H9 (cell line): ENCODE data around the gene MTMR4. TPM values are rescaled to one million over a fixed set of nuclear protein-coding genes. Genes with fewer than 3 reads are reported as not detected.

Experiments
- DNase-seq: peaks from one replicate; pipeline ENCODE4 v3.0.0-alpha.2; 2017
- H2AFZ ChIP-seq: one replicate; pipeline ENCODE4 v1.6.1; 2013; ENCODE audit warnings: mild to moderate bottlenecking, low read length, control low read depth, moderate library complexity
- H2AK5ac ChIP-seq: 2 replicates; pipeline ENCODE4 v1.6.1; 2013; ENCODE audit warnings: low read length, control low read depth, mixed read lengths; ENCODE audit not compliant: insufficient read length
- H2BK120ac ChIP-seq: one replicate; pipeline ENCODE4 v1.6.1; 2013; ENCODE audit warnings: low read depth, mild to moderate bottlenecking, low read length, control low read depth, inconsistent platforms; ENCODE audit not compliant: poor library complexity, severe bottlenecking
- H2BK12ac ChIP-seq: 2 replicates; pipeline ENCODE4 v1.6.1; 2013; ENCODE audit warnings: low read length, control low read depth, mixed read lengths, low read depth; ENCODE audit not compliant: insufficient read length
- H2BK15ac ChIP-seq: 2 replicates; pipeline ENCODE4 v1.6.1; 2013; ENCODE audit warnings: low read depth, low read length, control low read depth
- H2BK20ac ChIP-seq: one replicate; pipeline ENCODE4 v1.6.1; 2013; ENCODE audit warnings: low read depth, mild to moderate bottlenecking, low read length, control low read depth, inconsistent platforms; ENCODE audit not compliant: poor library complexity, severe bottlenecking
- H2BK5ac ChIP-seq: 2 replicates; pipeline ENCODE4 v1.6.1; 2013; ENCODE audit warnings: low read length, control low read depth, mixed read lengths; ENCODE audit not compliant: insufficient read length
- H3K14ac ChIP-seq: 2 replicates; pipeline ENCODE4 v1.6.1; 2013; ENCODE audit warnings: low read length, control low read depth; ENCODE audit not compliant: insufficient read depth
- H3K18ac ChIP-seq: 2 replicates; pipeline ENCODE4 v1.6.1; 2013; ENCODE audit warnings: low read depth, mild to moderate bottlenecking, mixed read lengths, low read length, control low read depth; ENCODE audit not compliant: insufficient read length
- H3K23ac ChIP-seq: 2 replicates; pipeline ENCODE4 v1.6.1; 2013; ENCODE audit warnings: low read length, control low read depth, mixed read lengths, low read depth; ENCODE audit not compliant: insufficient read length
- H3K23me2 ChIP-seq: 2 replicates; pipeline ENCODE4 v1.6.1; 2013; ENCODE audit warnings: low read depth, mild to moderate bottlenecking, mixed read lengths, low read length, control low read depth; ENCODE audit not compliant: insufficient read length, poor library complexity, severe bottlenecking
- H3K27ac ChIP-seq: 2 replicates; pipeline ENCODE4 v1.5.1; 2013; ENCODE audit warnings: low read length, control low read depth, mixed read lengths, low read depth; ENCODE audit not compliant: insufficient read length
- H3K27me3 ChIP-seq: 2 replicates; pipeline ENCODE4 v1.6.1; 2013; ENCODE audit warnings: low read length, control low read depth, inconsistent platforms; ENCODE audit not compliant: insufficient read depth
- H3K4ac ChIP-seq: 2 replicates; pipeline ENCODE4 v1.6.1; 2013; ENCODE audit warnings: low read depth, mild to moderate bottlenecking, control low read depth, inconsistent platforms, low read length, moderate library complexity
- H3K4me1 ChIP-seq: 2 replicates; pipeline ENCODE4 v1.6.1; 2013; ENCODE audit warnings: low read length, control low read depth, inconsistent platforms; ENCODE audit not compliant: insufficient read depth
- H3K4me2 ChIP-seq: 2 replicates; pipeline ENCODE4 v1.6.1; 2013; ENCODE audit warnings: low read length, control low read depth, mixed read lengths; ENCODE audit not compliant: insufficient read length, insufficient read depth
- H3K56ac ChIP-seq: 2 replicates; pipeline ENCODE4 v1.6.1; 2013; ENCODE audit warnings: low read depth, mild to moderate bottlenecking, mixed read lengths, low read length, control low read depth; ENCODE audit not compliant: insufficient read length
- H3K79me1 ChIP-seq: 2 replicates; pipeline ENCODE4 v1.6.1; 2013; ENCODE audit warnings: low read depth, mild to moderate bottlenecking, moderate library complexity, low read length, control low read depth, inconsistent platforms; ENCODE audit not compliant: insufficient read depth, poor library complexity, severe bottlenecking
- H3K79me2 ChIP-seq: 2 replicates; pipeline ENCODE4 v1.6.1; 2013; ENCODE audit warnings: low read length, control low read depth, inconsistent platforms; ENCODE audit not compliant: insufficient read depth
- H3K9ac ChIP-seq: 2 replicates; pipeline ENCODE4 v1.6.1; 2013; ENCODE audit warnings: low read length, control low read depth, mixed read lengths; ENCODE audit not compliant: insufficient read length; ENCODE audit errors: extremely low read depth
- H3K9me3 ChIP-seq: one replicate; pipeline ENCODE4 v1.6.1; 2013; ENCODE audit warnings: low read depth, low read length, inconsistent platforms; ENCODE audit not compliant: control insufficient read depth
- H3T11ph ChIP-seq: one replicate; pipeline ENCODE4 v1.6.1; 2013; ENCODE audit warnings: mild to moderate bottlenecking, low read length, control low read depth, inconsistent platforms
- H4K20me1 ChIP-seq: one replicate; pipeline ENCODE4 v1.6.1; 2013; ENCODE audit not compliant: control insufficient read depth, insufficient read length, insufficient read depth
- H4K5ac ChIP-seq: 2 replicates; pipeline ENCODE4 v1.6.1; 2013; ENCODE audit warnings: low read depth, mild to moderate bottlenecking, mixed read lengths, low read length, control low read depth; ENCODE audit not compliant: insufficient read length
- H4K8ac ChIP-seq: replicated peaks from 2 replicates; pipeline ENCODE4 v1.6.1; 2013; ENCODE audit warnings: low read length, control low read depth, mixed read lengths, low read depth; ENCODE audit not compliant: insufficient read length
- H4K91ac ChIP-seq: 2 replicates; pipeline ENCODE4 v1.6.1; 2013; ENCODE audit warnings: low read depth, mild to moderate bottlenecking, moderate library complexity, mixed read lengths, low read length, control low read depth; ENCODE audit not compliant: insufficient read length
- H3K27ac Mint-ChIP-seq, 3 experiments: 2 replicates in 2 of 3; 3 replicates in 1 of 3; pipeline ENCODE4 v1.8.0; 2020 to 2021; ENCODE audit warnings: mixed read lengths in 3 of 3, mild to moderate bottlenecking in 1 of 3, moderate library complexity in 1 of 3
- H3K27me3 Mint-ChIP-seq: 2 replicates; pipeline ENCODE4 v1.8.0; 2021; ENCODE audit warnings: low read depth, mild to moderate bottlenecking, moderate library complexity, mixed read lengths
- H3K36me3 Mint-ChIP-seq, 3 experiments: 2 replicates in 2 of 3; 3 replicates in 1 of 3; pipeline ENCODE4 v1.8.0; 2020 to 2021; ENCODE audit warnings: low read depth in 3 of 3, mixed read lengths in 3 of 3; ENCODE audit not compliant: insufficient read depth in 1 of 3
- H3K4me1 Mint-ChIP-seq, 2 experiments: 2 replicates each; pipeline ENCODE4 v1.8.0; 2020; ENCODE audit warnings: mixed read lengths in 2 of 2
- H3K4me3 Mint-ChIP-seq, 2 experiments: 2 replicates in 1 of 2; 3 replicates in 1 of 2; pipeline ENCODE4 v1.8.0; 2020 to 2021; ENCODE audit warnings: mild to moderate bottlenecking in 2 of 2, mixed read lengths in 2 of 2, moderate library complexity in 1 of 2
- H3K9me3 Mint-ChIP-seq, 2 experiments: 2 replicates in 1 of 2; 3 replicates in 1 of 2; pipeline ENCODE4 v1.8.0; 2020; ENCODE audit warnings: mild to moderate bottlenecking in 2 of 2, mixed read lengths in 2 of 2, moderate library complexity in 1 of 2
- CTCF ChIP-seq: fragments of 200-600 bp; sonication (generic); conservative IDR thresholded peaks from 3 replicates; pipeline ENCODE4 v1.8.0; 2021; ENCODE audit warnings: antibody characterized with exemption, mild to moderate bottlenecking
- WGBS: extraction: QIAGEN DNeasy Blood & Tissue Kit; methylation state at CpG from one replicate; pipeline ENCODE4 v1.1.7; 2013; ENCODE audit warnings: missing lambda C conversion rate, low lambda C conversion rate, mixed read lengths; ENCODE audit not compliant: insufficient read length; ENCODE audit errors: extremely low coverage; 5-methylcytosine and 5-hydroxymethylcytosine counted together
- total RNA-seq: library from RNA; stranded (reverse); gene quantifications from 2 replicates; pipeline ENCODE4 v1.2.1, GENCODE V29; 2021

The MTMR4 gene
- total RNA-seq, 1 experiment from 2014 or later = 31.2 TPM

- no peak overlapping the region for H2BK15ac ChIP-seq
- no peaks in the 10 kb centered on the region for H3K4me1 Mint-ChIP-seq
- no peak overlapping the region for H4K8ac ChIP-seq
- no peak overlapping the region for H2BK120ac ChIP-seq
- TF ChIP-seq CTCF = no peak
- H3K27me3 Mint-ChIP-seq = no peaks in the 10 kb centered on the region; the same call in 1 of the 2 replicates
- no peak overlapping the region for H3K56ac ChIP-seq
- no peak overlapping the region for H3K4ac ChIP-seq
- no peaks in the 10 kb centered on the region for H4K20me1 ChIP-seq
- no peak overlapping the region for H3K14ac ChIP-seq
- no peaks in the 10 kb centered on the region for H3K79me2 ChIP-seq
- H4K5ac ChIP-seq = no peak overlapping the region
- no peak overlapping the region for H3K27ac ChIP-seq
- H3K27ac Mint-ChIP-seq = no peak overlapping the region
- DNase-seq = no peak
- H3K4me1 ChIP-seq = no peaks in the 10 kb centered on the region
- H2BK20ac ChIP-seq = no peak overlapping the region
- no peaks in the 10 kb centered on the region for H3K36me3 Mint-ChIP-seq
- no peaks in the 10 kb centered on the region for H3K27me3 ChIP-seq
- H3K9me3 ChIP-seq = no peaks in the 10 kb centered on the region
- H3K79me1 ChIP-seq = no peaks in the 10 kb centered on the region
- no peak overlapping the region for H3K4me2 ChIP-seq
- H2BK12ac ChIP-seq = no peak overlapping the region
- H3K18ac ChIP-seq = no peak overlapping the region
- H3K23ac ChIP-seq = no peak overlapping the region
- no peak overlapping the region for H4K91ac ChIP-seq
- H3K23me2 ChIP-seq = no peaks in the 10 kb centered on the region
- no peak overlapping the region for H2BK5ac ChIP-seq
- no peak overlapping the region for H3K9ac ChIP-seq
- no peak overlapping the region for H2AK5ac ChIP-seq
- H3K4me3 Mint-ChIP-seq = no peak overlapping the region
- H2AFZ ChIP-seq = no peak overlapping the region
- no peak overlapping the region for H3T11ph ChIP-seq
- no peaks in the 10 kb centered on the region for H3K9me3 Mint-ChIP-seq
- WGBS = no CpG with 5 or more reads among the region's 3 CpGs
These were observed 43.5 kb upstream of the MTMR4 start for GRCh38 chr17:58557981-58558380.
